Panc1 (cell line): ENCODE data around the gene SMAD6.

Experiments used
- CTCF ChIP-seq: fragments of 450-650 bp; IDR thresholded peaks from 2 replicates; pipeline ENCODE4 v1.5.1; 2017; ENCODE audit warnings: mild to moderate bottlenecking
- POLR2AphosphoS5 ChIP-seq: IDR thresholded peaks from 2 replicates; pipeline ENCODE4 v1.6.1; 2012; ENCODE audit warnings: mild to moderate bottlenecking, low read depth, low read length, moderate library complexity

GRCh38 chr15:66760968-66761725, 59.1 kb downstream of the SMAD6 start:
- TF ChIP-seq CTCF: no peak
- no peak for TF ChIP-seq POLR2AphosphoS5
